ENCODE data around the gene ZNF444. TPM values are rescaled to one million over a fixed set of nuclear protein-coding genes. Genes with fewer than 3 reads are reported as not detected.
A peak's percentile ranks its signal among the peaks of the same experiment; 100 is the strongest.

Gene ZNF444
- total and polyA plus RNA-seq, 4 donors: 6.1 to 30.4 (median 21.0) TPM

- TF ChIP-seq CTCF (IDR thresholded peaks at IDR 0.05; ENCODE audit: low read depth, low read length, missing input control) (no peak), HNF4G (IDR thresholded peaks at IDR 0.05) (no peak), GABPA (IDR thresholded peaks at IDR 0.05 in 1 of 2, conservative IDR thresholded peaks at IDR 0.05 in 1 of 2) (no peak), EGR1 (IDR thresholded peaks at IDR 0.05; ENCODE audit: low read depth in 2 of 2) (no peak), SP1 (IDR thresholded peaks at IDR 0.05) (peak; percentile 60)
Measured at GRCh38 chr19:56138069-56138468, 3.0 kb upstream of the ZNF444 start (continued).

DNA sequence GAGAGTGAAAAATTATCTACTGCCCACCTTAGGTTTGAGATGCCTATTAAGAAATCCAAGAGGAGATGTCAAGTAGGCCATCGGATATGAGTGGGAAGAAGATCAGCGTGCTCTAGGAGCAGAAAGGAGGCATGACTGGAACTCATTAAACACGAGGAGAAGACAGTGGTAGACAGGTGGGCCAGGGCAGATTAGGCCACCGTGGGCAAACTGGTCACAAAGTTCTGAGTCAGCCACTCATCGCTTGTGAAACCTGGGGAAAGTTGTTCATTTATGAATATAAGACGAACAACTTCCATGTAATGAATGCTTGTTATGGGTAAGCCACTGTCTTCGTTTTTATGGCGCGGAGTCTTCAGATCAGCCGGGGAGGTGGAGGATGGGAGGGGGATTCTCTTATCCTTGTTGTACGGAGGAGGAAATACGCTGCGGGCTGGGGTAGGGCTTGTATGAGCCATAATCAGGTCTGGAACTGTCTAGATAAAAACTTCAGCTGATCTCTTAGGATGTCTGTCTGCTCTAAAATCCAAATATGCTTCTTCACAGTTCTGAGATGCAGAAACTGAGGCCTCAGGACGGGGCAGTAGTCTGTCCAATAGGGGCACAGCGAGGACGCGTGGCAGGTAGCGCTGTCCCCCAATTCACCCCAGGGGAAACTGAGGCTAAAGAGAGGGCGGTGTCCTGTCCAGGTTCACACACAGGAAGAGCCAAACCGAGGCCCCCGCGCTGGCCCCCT, 1.1 kb upstream of the ZNF444 start:
- TF ChIP-seq ATF3 (IDR thresholded peaks at IDR 0.05): no peak
- no peak for TF ChIP-seq CTCF (IDR thresholded peaks at IDR 0.05; ENCODE audit: low read depth, low read length, missing input control)
- no peak for TF ChIP-seq REST (IDR thresholded peaks at IDR 0.05)
- no peak for TF ChIP-seq HNF4G (IDR thresholded peaks at IDR 0.05)
- no peak for TF ChIP-seq FOXA2 (IDR thresholded peaks at IDR 0.05)
- no peak for TF ChIP-seq RXRA (IDR thresholded peaks at IDR 0.05)
- no peak for TF ChIP-seq ZBTB33 (IDR thresholded peaks at IDR 0.05)
- TF ChIP-seq FOXA1 (IDR thresholded peaks at IDR 0.05): no peak
- TF ChIP-seq RAD21 (IDR thresholded peaks at IDR 0.05): no peak
- TF ChIP-seq EGR1 (IDR thresholded peaks at IDR 0.05; ENCODE audit: low read depth in 2 of 2): no peak
- TF ChIP-seq GABPA (IDR thresholded peaks at IDR 0.05 in 1 of 2, conservative IDR thresholded peaks at IDR 0.05 in 1 of 2): no peak
- no peak for TF ChIP-seq JUND (IDR thresholded peaks at IDR 0.05)
- TF ChIP-seq TAF1 (conservative IDR thresholded peaks at IDR 0.05): no peak
- no peak for TF ChIP-seq SP1 (IDR thresholded peaks at IDR 0.05)
- no peak for TF ChIP-seq NR2F2 (IDR thresholded peaks at IDR 0.05)
- TF ChIP-seq HNF4A (conservative IDR thresholded peaks at IDR 0.05): no peak
- TF ChIP-seq MAX (IDR thresholded peaks at IDR 0.05): no peak
- no peak for TF ChIP-seq YY1 (IDR thresholded peaks at IDR 0.05)
- Histone ChIP-seq H3K27ac (ENCODE audit: low read depth in 1 of 2, low read length in 2 of 2) (peak overlapping the region; percentile 72 to 90), H3K9me3 (ENCODE audit: control insufficient read depth in 4 of 4, low read length in 3 of 4) (no peaks in the 10 kb centered on the region), H3K4me1 (ENCODE audit: control insufficient read depth in 4 of 4, insufficient read depth in 4 of 4, low read length in 3 of 4) (peaks cover 11 to 72% (median 69%) of the 10 kb centered on the region in 4 donors), H3K27me3 (ENCODE audit: control insufficient read depth in 4 of 4, insufficient read depth in 4 of 4, low read length in 3 of 4) (no peaks in the 10 kb centered on the region), H3K4me3 (ENCODE audit: low read depth in 1 of 3, low read length in 3 of 3) (peak overlapping the region; percentile 50 to 53 (median 52)), H3K9ac (ENCODE audit: low read depth in 1 of 2, low read length in 2 of 2) (peak overlapping the region in 1 of 2 donors; percentile 50), H3K36me3 (ENCODE audit: control insufficient read depth in 4 of 4, insufficient read depth in 3 of 4, low read depth in 1 of 4, low read length in 3 of 4) (no peaks in the 10 kb centered on the region)
- WGBS: 39% methylated on average over 22 of the region's 22 CpGs
- no peak for DNase-seq (ENCODE audit: low spot score)
